Upper lobe of left lung (tissue), 6 donors: ENCODE measurements around the gene DAW1. TPM values are rescaled to one million over a fixed set of nuclear protein-coding genes. Genes with fewer than 3 reads are reported as not detected.

Experiments used
- ATAC-seq, 2 donors: fragments of 200-7000 bp; cut with Tn5 transposase; one replicate each; pipeline ENCODE4 v1.9.1; 2022; ENCODE audit warnings: mild to moderate bottlenecking in 2 of 2, moderate library complexity in 2 of 2; ENCODE audit not compliant: low FRiP score in 2 of 2
- DNase-seq, 2 donors: peaks; one replicate each; pipeline ENCODE4 v3.0.0-alpha.2; 2019 to 2020
- H3K27ac ChIP-seq, 4 donors: fragments of 200-600 bp; sonication (generic); one replicate each; pipeline ENCODE4 v1.5.1; 2016 to 2019
- H3K27me3 ChIP-seq, 4 donors: fragments of 200-600 bp; sonication (generic); one replicate each; pipeline ENCODE4 v1.5.1; 2017 to 2019
- H3K36me3 ChIP-seq, 4 donors: fragments of 200-600 bp; sonication (generic); one replicate each; pipeline ENCODE4 v1.5.1; 2016 to 2019
- H3K4me1 ChIP-seq, 4 donors: fragments of 200-600 bp; sonication (generic); one replicate each; pipeline ENCODE4 v1.5.1; 2018 to 2019
- H3K4me3 ChIP-seq, 4 donors: fragments of 200-600 bp; sonication (generic); one replicate each; pipeline ENCODE4 v1.5.1; 2017 to 2019; ENCODE audit warnings: mild to moderate bottlenecking in 2 of 4, moderate library complexity in 1 of 4
- H3K9me3 ChIP-seq, 4 donors: fragments of 200-600 bp; sonication (generic); one replicate each; pipeline ENCODE4 v1.5.1; 2018 to 2019
- EP300 ChIP-seq, 4 donors: sonication (generic); formaldehyde crosslinking; IDR thresholded peaks; one replicate each; pipeline ENCODE4 v1.5.1; 2017; ENCODE audit warnings: antibody characterized with exemption in 4 of 4, control low read depth in 2 of 4
- POLR2A ChIP-seq, 4 donors: fragments of 450-650 bp; IDR thresholded peaks; one replicate each; pipeline ENCODE4 v1.5.1; 2016 to 2017; ENCODE audit warnings: antibody characterized with exemption in 4 of 4, mild to moderate bottlenecking in 2 of 4
- POLR2AphosphoS5 ChIP-seq, 2 donors: sonication (generic); formaldehyde crosslinking; IDR thresholded peaks; one replicate each; pipeline ENCODE4 v1.5.1; 2017; ENCODE audit warnings: antibody characterized with exemption in 2 of 2
- WGBS, 2 donors: methylation state at CpG; one replicate each; pipeline ENCODE4 v1.1.5; 2017 to 2018; 5-methylcytosine and 5-hydroxymethylcytosine counted together
- small RNA-seq, 4 donors: library from RNA; depleted of rRNA; stranded (forward); fragments of <200 nt; gene quantifications; one replicate each; pipeline ENCODE3, GENCODE V24; 2016
- total RNA-seq, 6 donors: library from RNA; depleted of rRNA in 4 of 6; stranded (reverse); fragments of >200 nt in 4 of 6; gene quantifications; one replicate each; pipeline versions ENCODE4 v1.1.0 to v1.2.1, GENCODE V29; 2016 to 2021
- TF ChIP-seq, protein P1 (sequence below), 6 experiments: fragments of 450-650 bp in 4 of 6; fragments of 200-600 bp in 2 of 6; sonication (generic) in 2 of 6; IDR thresholded peaks; one replicate each; pipeline ENCODE4 v1.5.1; 2016 to 2019; ENCODE audit warnings: antibody characterized with exemption in 6 of 6
- donor health status: DM: no; HTN: no; CAD: no; lungs with moderate emphysema.
- donor health status: DM: no; HTN: yes; CAD: no; lungs with severe emphysema.

DAW1 gene
- total RNA-seq, 6 donors from 2014 or later, result 0.66 to 18.7 (median 4.5) TPM

DNA sequence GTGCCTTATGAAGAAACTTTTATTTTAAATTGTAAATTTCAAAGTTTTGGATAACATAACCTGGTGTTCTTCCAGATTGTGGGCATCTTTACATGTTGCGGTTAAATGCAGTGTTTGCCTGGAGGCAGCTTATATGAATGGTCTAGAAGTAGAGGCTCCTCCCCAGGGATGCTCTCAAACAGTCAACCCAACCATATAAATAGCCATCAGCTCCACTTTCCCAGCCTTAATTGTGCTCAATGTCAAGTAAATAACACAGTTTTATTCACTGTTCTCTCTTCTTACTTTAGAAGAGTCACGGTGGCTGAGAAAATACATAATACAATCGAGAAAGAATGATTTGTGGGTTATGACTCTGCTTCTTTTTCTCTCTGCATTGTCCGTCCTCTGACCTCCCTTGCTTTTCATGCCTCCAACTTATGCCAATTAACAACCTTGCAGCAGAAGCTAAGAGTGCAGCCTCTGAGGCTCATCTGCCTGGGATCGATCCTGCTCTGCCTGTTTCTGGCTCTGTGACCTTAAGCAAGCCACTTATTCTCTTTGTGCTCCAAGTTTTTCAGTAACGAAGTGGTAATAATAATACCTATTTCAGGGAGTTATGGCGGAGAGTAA lies 100.3 kb downstream of the DAW1 start:
- H3K27me3 ChIP-seq, result no peaks in the 10 kb centered on the region
- H3K4me1 ChIP-seq, result no peaks in the 10 kb centered on the region
- no peaks in the 10 kb centered on the region for H3K9me3 ChIP-seq
- ATAC-seq, result no peak
- no peaks in the 10 kb centered on the region for H3K36me3 ChIP-seq
- WGBS, 2 donors, result 85 to 87% methylated on average over 7 of the region's 7 CpGs
- DNase-seq, result no peak
- TF ChIP-seq POLR2A (IDR thresholded peaks at IDR 0.05), result no peak
- no peak for TF ChIP-seq POLR2AphosphoS5 (IDR thresholded peaks at IDR 0.05)
- no peak for TF ChIP-seq EP300 (IDR thresholded peaks at IDR 0.05)
- TF ChIP-seq, protein P1, sequence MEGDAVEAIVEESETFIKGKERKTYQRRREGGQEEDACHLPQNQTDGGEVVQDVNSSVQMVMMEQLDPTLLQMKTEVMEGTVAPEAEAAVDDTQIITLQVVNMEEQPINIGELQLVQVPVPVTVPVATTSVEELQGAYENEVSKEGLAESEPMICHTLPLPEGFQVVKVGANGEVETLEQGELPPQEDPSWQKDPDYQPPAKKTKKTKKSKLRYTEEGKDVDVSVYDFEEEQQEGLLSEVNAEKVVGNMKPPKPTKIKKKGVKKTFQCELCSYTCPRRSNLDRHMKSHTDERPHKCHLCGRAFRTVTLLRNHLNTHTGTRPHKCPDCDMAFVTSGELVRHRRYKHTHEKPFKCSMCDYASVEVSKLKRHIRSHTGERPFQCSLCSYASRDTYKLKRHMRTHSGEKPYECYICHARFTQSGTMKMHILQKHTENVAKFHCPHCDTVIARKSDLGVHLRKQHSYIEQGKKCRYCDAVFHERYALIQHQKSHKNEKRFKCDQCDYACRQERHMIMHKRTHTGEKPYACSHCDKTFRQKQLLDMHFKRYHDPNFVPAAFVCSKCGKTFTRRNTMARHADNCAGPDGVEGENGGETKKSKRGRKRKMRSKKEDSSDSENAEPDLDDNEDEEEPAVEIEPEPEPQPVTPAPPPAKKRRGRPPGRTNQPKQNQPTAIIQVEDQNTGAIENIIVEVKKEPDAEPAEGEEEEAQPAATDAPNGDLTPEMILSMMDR (IDR thresholded peaks at IDR 0.05), result no peak
- no peak overlapping the region for H3K27ac ChIP-seq
- no peak overlapping the region for H3K4me3 ChIP-seq

DNA sequence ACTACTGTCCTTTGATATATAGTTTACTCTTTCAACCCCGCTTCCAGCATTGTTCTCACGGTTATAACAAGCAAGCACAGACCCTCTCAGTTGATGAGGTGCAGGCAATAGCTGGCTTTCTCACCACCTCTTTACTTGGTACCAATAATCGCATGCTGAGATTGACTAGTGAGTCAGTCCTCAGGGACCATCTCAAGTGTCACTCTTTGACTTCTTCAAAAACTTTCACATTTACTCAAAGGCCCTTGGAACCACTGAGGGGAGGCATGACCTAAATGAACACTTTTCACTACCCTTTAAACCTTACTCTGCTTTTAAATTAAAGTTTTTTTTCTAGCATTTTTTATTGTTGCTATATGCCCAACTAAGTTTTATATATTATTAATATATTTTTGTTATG lies 101.8 kb downstream of the DAW1 start:
- 88% methylated on average over 3 of the region's 3 CpGs for WGBS, 2 donors

More for the DNA sequence above, 101.8 kb downstream of the DAW1 start:
- Histone ChIP-seq H3K27me3 (no peaks in the 10 kb centered on the region), H3K4me1 (no peaks in the 10 kb centered on the region), H3K36me3 (no peaks in the 10 kb centered on the region), H3K4me3 (no peak overlapping the region), H3K9me3 (no peaks in the 10 kb centered on the region), H3K27ac (no peak overlapping the region)
- ATAC-seq (no peak), DNase-seq (no peak)
- TF ChIP-seq POLR2A (IDR thresholded peaks at IDR 0.05) (no peak), POLR2AphosphoS5 (IDR thresholded peaks at IDR 0.05) (no peak)

Small RNAs within 50 kb of the gene (small RNA-seq; reads per million reads assigned to genes)
- 0 reads per million in 4 donors for gene RF00402

Other genes with a start within 250 kb of the DAW1 start
- not detected for gene SCYGR5, start 204.8 kb upstream of the DAW1 start, total RNA-seq
- gene SLC19A3, start 153.6 kb upstream of the DAW1 start, total RNA-seq, result 10 to 100 TPM; 12.6 to 53.4 (median 32.1) TPM
- gene SCYGR6, start 146.9 kb upstream of the DAW1 start, total RNA-seq, result not detected
- not detected for gene SCYGR7, start 143.3 kb upstream of the DAW1 start, total RNA-seq
- not detected for gene SCYGR8, start 125.7 kb upstream of the DAW1 start, total RNA-seq
- 1 to 10 TPM in 4 of 6 donors, under 1 TPM in 1, not detected in 1; 0.66 to 8.6 (median 3.8) TPM for gene CCL20, start 57.8 kb upstream of the DAW1 start, total RNA-seq